Stimulated activated CD8-positive, alpha-beta memory T cell treated with anti-CD3 and anti-CD28 coated beads, Interleukin-4, amount 100 ng/mL, for 1 hour (primary cell): Measurements from ENCODE around the gene TTC16.

Experiments
- DNase-seq, 2 donors: peaks; one replicate each; pipeline ENCODE4 v3.0.0-alpha.2; 2020; ENCODE audit warnings: low read depth in 2 of 2, low spot score in 1 of 2

Gene TTC16

GRCh38 chr9:127698386-127698785, 17.5 kb upstream of the TTC16 start:
- DNase-seq = no peak

- DNase-seq = peak; percentile 58 to 73
Observed at GRCh38 chr9:127698985-127699670, 16.8 kb upstream of the TTC16 start.

- DNase-seq = no peak
Observed at GRCh38 chr9:127700140-127700539, 15.7 kb upstream of the TTC16 start.

GRCh38 chr9:127700594-127701255, 15.2 kb upstream of the TTC16 start:
- DNase-seq = no peak

- DNase-seq = no peak
Observed at GRCh38 chr9:127703289-127703946, 12.5 kb upstream of the TTC16 start.

GRCh38 chr9:127705577-127706379, 10.1 kb upstream of the TTC16 start:
- no peak for DNase-seq

- no peak for DNase-seq
Observed at GRCh38 chr9:127706836-127707241, 9.0 kb upstream of the TTC16 start, which contains the start of gene CFAP157. Gene CFAP157, plus strand, starts transcription at chr9:127706988. Its CDS starts 44 bp downstream, at chr9:127707032.

GRCh38 chr9:127707766-127708165, 8.1 kb upstream of the TTC16 start:
- peak in 1 of 2 donors; percentile 20 for DNase-seq

GRCh38 chr9:127708952-127709587, 6.8 kb upstream of the TTC16 start:
- DNase-seq = no peak

GRCh38 chr9:127710204-127710783, 5.6 kb upstream of the TTC16 start:
- DNase-seq = no peak

- DNase-seq = no peak
Observed at GRCh38 chr9:127711226-127711701, 4.6 kb upstream of the TTC16 start.

- DNase-seq = no peak
Observed at GRCh38 chr9:127711831-127712274, 4.0 kb upstream of the TTC16 start.

- no peak for DNase-seq
Observed at GRCh38 chr9:127712371-127712770, 3.5 kb upstream of the TTC16 start.

- DNase-seq = no peak
Observed at GRCh38 chr9:127712867-127713266, 3.0 kb upstream of the TTC16 start.

GRCh38 chr9:127714020-127714750, 1.7 kb upstream of the TTC16 start:
- DNase-seq = no peak

- DNase-seq = no peak
Observed at GRCh38 chr9:127714951-127715469, 869 bp upstream of the TTC16 start.

- no peak for DNase-seq
Observed at GRCh38 chr9:127716412-127716811, 533 bp downstream of the TTC16 start.

- DNase-seq = no peak
Observed at GRCh38 chr9:127717766-127718165, 1.9 kb downstream of the TTC16 start.
